ENCODE data around the gene EYS.
A peak's percentile ranks its signal among the peaks of the same experiment; 100 is the strongest.

Gene EYS

DNA sequence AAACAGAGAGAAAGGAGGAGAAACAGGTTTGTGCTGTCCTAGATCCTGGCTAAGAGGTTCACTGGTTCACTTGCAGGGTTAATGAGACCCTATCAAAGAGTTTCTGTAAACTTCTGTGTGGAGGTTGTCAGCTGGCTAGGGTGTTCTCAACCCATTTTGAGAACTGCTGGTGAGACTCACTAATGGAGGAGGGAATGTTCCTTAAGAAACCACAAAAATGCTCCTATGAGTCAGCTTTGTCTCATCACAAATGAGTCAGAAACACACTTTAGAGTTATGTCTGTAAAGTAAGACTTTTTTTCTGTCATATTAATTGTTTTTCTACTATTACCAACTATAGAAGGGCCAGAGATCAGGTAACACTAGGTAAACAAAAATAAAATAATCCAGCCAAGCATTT is 1187.0 kb downstream of the EYS start:
- TF ChIP-seq, protein P1, sequence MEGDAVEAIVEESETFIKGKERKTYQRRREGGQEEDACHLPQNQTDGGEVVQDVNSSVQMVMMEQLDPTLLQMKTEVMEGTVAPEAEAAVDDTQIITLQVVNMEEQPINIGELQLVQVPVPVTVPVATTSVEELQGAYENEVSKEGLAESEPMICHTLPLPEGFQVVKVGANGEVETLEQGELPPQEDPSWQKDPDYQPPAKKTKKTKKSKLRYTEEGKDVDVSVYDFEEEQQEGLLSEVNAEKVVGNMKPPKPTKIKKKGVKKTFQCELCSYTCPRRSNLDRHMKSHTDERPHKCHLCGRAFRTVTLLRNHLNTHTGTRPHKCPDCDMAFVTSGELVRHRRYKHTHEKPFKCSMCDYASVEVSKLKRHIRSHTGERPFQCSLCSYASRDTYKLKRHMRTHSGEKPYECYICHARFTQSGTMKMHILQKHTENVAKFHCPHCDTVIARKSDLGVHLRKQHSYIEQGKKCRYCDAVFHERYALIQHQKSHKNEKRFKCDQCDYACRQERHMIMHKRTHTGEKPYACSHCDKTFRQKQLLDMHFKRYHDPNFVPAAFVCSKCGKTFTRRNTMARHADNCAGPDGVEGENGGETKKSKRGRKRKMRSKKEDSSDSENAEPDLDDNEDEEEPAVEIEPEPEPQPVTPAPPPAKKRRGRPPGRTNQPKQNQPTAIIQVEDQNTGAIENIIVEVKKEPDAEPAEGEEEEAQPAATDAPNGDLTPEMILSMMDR (IDR thresholded peaks at IDR 0.05; ENCODE audit: extremely low read depth, missing control alignments): no peak
- peak; percentile 10 for DNase-seq (ENCODE audit: low spot score)

DNA sequence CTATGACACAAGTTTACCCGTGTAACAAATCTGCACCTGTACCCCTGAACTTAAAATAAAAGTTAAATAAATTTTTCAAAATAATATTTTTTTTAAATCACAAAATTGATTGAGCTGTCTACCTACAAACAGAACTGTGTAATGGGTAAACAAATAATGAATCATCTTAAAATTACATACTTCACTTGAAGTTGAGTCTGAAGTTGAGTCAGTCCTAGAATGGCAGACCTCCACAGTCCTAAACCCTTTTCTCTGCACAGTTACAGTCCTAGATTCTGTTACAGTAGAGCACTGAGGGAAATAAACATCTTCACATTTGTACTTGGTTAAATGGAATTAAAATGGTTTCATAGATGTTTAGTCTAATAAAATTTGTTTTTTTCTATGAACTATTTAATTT is 1190.6 kb downstream of the EYS start:
- TF ChIP-seq, protein P1 (IDR thresholded peaks at IDR 0.05; ENCODE audit: extremely low read depth, missing control alignments): no peak
- DNase-seq (ENCODE audit: low spot score): no peak

DNA sequence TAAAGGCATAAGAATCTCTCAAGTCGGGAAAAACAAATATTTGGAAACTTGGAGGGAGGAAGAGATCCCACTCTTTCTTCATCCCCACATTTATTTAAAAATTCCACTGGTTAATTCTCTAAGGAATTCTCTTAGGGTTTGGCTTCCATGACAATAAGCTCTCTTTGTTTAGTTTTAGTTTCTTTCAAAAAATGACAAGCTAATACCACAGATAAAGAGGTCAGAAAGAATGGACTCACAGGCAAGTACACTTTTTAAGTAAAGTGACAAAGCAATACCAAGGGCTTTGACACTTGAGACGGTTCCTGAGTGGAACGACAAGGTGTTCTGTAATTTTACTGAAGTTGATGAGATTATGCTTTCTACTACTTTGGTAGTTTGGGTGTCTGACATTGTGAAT is 1199.4 kb downstream of the EYS start:
- no peak for DNase-seq (ENCODE audit: low spot score)
- TF ChIP-seq, protein P1 (IDR thresholded peaks at IDR 0.05; ENCODE audit: extremely low read depth, missing control alignments): no peak

DNA sequence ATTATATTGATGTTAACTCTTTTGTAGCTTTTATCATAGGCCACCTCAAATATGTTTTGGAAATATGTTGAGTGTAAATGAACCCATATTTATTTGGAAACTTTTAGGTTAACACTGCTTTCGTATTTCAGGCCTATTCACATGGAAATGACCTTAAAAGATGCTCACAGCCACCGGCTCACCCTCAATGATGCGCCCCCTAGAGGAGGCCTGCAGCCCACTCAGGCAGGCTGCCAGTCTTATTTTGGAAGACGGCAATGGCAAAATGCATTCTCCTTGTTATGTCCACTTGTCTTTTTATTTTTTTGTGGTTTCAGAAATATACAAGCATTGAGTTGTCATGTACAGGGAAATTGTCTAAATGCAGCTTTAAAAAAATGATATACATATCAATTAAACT is 1201.7 kb downstream of the EYS start:
- TF ChIP-seq, protein P1 (IDR thresholded peaks at IDR 0.05; ENCODE audit: extremely low read depth, missing control alignments): peak; percentile 43
- peak; percentile 6 for DNase-seq (ENCODE audit: low spot score)

DNA sequence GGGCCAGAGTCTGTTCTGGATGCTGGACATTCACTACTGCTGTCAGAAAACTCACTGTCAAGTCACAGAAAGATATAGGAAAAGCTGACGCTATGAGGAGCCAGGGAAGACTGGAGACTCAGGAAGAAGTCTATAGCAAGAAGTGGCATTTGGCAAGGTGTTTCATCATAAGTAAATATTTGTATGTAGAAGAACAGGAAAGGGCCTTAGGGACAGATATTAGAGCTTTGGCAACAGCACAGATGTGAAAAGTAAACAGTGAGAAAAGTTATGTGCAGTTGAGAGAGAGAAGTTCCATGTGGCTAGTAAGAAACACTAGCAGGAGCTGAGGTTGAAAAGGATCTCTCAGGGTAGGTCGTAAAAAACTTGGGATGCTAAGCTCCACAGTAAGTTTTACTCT is 1202.5 kb downstream of the EYS start:
- TF ChIP-seq, protein P1 (IDR thresholded peaks at IDR 0.05; ENCODE audit: extremely low read depth, missing control alignments): no peak
- no peak for DNase-seq (ENCODE audit: low spot score)

DNA sequence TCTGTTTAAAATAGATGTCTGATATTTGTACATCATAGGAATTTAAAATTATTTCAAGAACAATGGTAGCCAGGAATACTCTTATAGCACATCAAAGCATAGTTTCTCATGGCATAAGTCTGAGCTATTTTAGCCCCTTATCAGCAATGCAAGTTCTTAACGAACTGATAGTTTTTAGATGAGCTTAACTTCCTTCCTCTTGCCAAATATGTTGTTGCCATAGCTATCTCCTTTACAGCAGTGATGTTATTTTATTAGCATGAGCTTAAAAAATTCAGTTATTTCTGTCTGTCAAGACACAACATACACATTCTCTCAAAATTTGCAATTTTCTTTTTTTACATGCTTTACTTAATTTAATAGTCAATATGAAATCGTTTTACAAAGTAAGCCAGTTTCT is 1204.2 kb downstream of the EYS start:
- TF ChIP-seq, protein P1 (IDR thresholded peaks at IDR 0.05; ENCODE audit: extremely low read depth, missing control alignments): no peak
- no peak for DNase-seq (ENCODE audit: low spot score)

DNA sequence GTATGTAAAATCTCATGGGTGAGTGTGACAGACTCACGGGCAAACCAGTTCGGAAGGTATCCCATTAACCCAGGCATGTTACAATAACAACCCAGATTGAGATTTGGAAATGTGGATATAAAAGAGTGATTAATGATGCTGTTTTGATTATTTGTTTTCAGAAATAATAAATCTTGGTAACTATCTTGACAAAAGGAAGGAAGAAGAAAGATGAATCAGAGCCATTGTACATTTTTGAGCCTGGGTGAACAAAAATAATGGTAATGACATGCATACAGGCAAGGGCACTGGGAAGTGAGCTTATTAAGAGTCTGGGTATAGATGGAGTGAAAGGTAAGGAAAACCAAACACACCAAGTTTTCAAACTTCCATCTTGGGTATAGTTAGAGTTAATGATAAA is 1209.4 kb downstream of the EYS start:
- no peak for DNase-seq (ENCODE audit: low spot score)
- TF ChIP-seq, protein P1 (IDR thresholded peaks at IDR 0.05; ENCODE audit: extremely low read depth, missing control alignments): no peak

All from GM20000 (cell line).